Fibroblast of skin of scalp (primary cell): Measurements from ENCODE around the gene STPG3.
A peak's percentile ranks its signal among the peaks of the same experiment; 100 is the strongest.

Experiments
- DNase-seq: peaks from one replicate; pipeline ENCODE4 v3.0.0-alpha.2; 2013

The STPG3 gene

GRCh38 chr9:137222190-137223077 lies 28.7 kb upstream of the STPG3 start, which contains the start of gene RNF208:
RNF208 (minus strand) TSS chr9:137222240; CDS start chr9:137221212, 1,028 bp downstream.
- DNase-seq, result no peak

GRCh38 chr9:137223078-137223970 lies 27.8 kb upstream of the STPG3 start:
- DNase-seq, result peak; percentile 99

- no peak for DNase-seq
These were observed 26.0 kb upstream of the STPG3 start, which contains the start of gene CYSRT1 for GRCh38 chr9:137224830-137225694. CYSRT1 (plus strand) TSS chr9:137225174; CDS start chr9:137225622, 448 bp downstream.

DNA sequence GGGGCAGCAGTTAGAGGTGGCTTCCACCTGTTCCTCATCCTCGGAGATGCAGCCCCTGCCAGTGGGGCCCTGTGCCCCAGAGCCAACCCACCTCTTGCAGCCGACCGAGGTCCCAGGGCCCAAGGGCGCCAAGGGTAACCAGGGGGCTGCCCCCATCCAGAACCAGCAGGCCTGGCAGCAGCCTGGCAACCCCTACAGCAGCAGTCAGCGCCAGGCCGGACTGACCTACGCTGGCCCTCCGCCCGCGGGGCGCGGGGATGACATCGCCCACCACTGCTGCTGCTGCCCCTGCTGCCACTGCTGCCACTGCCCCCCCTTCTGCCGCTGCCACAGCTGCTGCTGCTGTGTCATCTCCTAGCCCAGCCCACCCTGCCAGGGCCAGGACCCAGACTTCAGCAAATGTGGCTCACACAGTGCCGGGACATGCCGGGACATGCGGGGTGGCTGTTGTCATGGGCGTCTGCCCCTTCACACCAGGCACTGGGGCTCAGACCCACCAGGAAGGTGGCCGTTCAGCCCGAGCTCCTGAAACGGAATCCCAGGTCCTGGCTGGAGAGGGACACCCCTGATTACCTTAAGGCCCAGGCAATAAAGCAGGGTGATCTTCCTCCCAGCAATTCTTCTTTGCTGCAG lies 25.3 kb upstream of the STPG3 start:
- no peak for DNase-seq

GRCh38 chr9:137226338-137227053 lies 24.6 kb upstream of the STPG3 start:
- DNase-seq, result no peak

DNA sequence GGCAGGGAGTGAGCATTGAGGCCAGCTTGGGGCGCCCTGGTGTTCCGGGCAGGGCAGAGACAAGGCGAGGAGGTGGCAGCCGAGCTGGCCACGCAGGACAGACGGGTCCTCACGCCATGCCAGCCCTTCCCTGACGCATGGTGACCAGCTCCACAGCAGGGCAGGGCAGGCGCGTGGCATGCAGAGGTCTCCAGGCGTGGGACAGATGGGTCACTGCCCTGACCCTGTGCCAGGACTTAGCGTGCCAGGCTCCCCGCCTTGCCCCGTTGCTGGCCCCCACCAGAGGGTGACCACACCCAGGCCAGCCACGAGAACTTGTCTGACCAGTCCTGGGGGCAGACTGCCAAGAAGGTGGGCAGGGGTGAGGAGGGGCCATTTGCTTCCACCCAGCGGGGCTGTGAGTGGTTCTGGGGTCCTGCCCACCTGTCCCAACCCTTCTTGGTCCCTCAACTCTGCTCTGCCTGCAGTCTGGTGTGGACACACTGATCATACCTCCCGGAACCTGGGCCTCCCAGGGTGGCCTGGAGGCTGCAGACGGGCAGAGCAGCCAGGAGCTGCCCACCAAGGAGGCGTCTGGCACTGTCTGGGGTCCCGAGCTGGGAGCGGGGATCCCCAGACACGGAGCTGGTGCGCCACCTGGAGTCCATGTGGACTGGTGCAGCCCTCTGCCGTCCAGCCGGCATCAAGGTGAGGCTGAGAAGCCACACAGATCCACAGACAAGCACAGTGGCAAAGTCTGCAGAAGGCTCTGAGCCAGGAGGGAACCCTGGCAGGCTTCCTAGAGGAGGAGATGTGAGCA lies 23.8 kb upstream of the STPG3 start, which contains the start of gene RNF224:
TSS of gene RNF224 (plus strand) at position 449 of the 799 bp plus-strand sequence. CDS start 834 bp downstream, outside the sequence.
- DNase-seq, result peak; percentile 61

DNA sequence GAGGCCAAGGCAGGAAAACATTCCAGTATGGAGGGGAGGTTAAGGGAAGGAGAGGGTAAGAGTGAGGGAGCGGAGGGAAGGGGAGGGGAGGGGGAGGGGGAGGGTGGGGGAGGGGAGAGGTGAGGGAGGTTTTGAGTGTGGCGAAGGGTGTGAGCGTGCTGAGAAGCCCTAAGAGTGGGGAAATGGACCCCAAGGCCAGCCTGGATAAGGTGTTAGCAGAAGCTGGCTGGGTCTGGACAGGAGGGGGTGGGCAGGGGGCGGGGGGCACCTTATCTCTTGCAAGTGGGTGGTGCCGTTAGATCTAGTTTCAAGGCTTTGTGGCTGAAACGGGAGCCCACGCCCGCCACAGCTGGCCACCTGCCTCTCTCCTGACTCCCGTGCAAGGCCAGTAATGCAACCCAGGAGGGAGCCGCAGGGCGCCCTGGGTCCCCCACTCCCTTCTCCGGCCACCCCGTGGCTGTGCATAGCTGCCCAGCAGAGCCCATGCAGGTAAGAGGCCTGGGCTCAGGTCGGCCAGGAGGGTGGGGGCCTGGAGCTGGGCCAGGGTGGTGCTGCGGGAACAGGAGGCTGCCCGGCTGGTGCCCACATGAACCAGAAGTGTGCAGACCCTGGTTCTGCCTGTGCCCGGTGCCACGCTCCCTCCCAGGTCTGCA lies 23.1 kb upstream of the STPG3 start:
- DNase-seq, result no peak

DNA sequence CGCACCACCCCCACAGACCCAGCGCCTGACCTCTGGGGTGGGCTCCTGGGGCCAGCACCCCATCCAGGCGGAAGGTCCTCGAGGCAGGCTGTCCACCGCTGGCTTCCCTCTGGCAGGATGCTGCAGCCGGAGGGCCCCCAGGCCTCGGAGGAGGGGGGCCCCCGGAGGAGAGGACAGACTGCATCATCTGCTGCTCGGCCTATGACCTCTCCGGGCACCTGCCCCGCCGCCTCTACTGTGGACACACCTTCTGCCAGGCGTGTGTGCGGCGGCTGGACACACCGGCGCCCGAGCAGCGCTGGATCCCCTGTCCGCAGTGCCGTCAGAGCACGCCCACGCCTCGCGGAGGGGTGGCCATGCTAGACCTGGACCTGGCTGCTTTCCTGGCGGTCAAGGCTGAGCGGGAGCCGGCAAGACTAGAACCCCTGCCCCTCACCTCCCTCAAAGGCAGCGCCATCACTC lies 22.5 kb upstream of the STPG3 start:
- DNase-seq, result no peak

DNA sequence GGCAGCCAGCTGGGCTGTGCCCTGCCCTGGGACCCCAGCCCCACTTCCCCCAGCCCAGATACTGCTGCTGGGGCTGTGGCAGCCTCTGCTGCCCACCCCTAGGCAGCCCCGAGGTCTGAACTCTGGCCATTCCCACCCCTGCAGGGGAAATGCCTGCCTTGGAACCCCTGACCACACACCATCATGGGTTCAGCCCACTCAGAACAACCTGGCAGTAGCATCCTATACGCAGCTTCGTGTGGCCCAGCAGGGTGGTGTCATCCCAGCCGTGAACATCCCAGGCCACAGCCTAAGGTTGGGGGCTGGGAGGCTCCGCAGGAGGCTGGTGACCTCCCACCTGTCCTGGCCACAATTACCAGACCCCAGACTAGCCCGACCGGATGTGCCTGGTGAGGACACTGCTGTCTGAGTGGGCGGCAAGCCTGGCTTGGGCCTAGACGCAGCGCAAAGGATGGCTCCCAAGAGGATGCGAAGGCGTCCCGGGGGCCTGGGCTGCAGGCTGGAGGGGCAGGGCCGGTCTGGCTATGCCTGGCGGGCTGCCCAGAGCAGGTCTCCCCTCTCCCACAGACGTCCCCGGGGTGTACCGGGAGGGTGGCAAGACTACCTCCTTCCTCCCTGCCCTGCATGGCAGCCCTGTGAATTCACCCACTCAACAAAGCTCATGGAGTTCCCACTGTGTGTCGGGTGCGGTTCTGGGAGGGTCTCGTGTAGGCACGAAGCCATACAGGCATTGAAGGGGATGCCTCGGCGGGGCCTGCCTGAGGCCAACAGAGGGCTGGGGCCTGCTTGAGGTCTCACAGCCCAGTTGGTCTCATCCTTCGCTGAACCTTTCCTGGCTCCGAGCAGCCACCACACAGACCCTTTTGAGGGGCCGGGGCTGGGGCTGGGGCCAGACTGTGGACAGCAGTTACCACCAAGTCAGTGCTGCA lies 21.9 kb upstream of the STPG3 start:
- no peak for DNase-seq

DNA sequence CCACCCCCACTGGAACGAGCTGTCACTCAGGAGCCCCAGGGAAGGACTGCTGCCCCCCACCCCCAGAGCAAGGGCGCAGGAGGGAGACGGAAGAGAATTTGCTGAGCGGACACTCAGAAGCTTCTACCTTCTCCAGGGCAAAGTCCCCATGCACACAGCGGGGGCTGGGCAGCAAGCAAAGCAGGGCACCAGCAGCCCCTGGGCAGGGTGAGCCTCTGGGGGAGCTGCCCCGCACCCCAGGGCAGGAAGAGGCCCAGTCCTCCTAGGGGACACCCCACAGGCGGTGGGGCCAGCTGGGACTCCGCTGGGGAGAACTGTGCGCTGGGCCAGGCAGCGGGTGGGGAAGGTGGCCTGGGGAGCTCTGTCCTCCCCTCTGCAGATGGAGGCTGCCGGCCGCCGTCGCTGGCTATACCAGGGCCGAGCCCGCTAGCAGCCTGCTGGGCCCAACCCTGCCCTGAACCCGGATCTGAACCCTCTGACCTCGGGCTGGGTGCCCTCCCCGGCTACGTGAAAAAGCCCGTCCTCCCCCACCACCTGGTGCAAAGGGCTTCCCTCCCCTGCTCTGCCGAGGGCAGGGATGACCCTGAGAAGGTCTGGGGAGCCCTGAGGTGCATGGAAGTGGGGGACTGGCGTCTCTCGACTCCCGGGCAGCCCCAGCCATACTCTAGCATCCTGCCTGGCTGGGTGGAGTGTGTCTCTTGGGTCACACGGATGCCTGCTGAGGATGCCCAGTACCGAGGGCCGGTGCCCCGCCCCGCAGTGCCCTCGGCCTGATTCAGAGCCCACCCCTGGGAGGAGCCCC lies 21.0 kb upstream of the STPG3 start:
- DNase-seq, result no peak

GRCh38 chr9:137230705-137231371 lies 20.2 kb upstream of the STPG3 start, which contains the start of gene SLC34A3:
SLC34A3 (plus strand) TSS chr9:137230901; CDS start chr9:137231703, 802 bp downstream.
- DNase-seq, result no peak

- no peak for DNase-seq
These were observed 19.6 kb upstream of the STPG3 start for GRCh38 chr9:137231372-137232039.

DNA sequence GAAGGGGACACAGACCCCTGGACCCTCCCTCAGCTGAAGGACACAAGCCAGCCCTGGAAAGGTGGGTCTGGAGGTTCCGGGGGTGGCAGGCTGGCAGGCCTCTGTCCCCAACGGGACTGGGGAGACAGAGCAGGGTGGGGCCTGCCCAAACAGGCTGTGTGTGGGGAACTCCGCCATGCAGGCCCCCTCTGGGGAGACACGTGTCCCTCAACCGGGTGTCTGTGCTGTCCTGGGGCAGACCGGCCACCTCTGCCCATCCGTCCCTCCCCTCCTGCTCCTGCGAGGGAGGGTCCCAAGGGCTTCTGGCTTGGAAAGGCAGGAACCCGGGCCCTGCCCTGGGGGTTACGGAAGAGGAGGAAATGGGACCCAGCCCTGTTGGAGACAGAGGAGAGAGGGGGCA lies 19.0 kb upstream of the STPG3 start:
- no peak for DNase-seq

DNA sequence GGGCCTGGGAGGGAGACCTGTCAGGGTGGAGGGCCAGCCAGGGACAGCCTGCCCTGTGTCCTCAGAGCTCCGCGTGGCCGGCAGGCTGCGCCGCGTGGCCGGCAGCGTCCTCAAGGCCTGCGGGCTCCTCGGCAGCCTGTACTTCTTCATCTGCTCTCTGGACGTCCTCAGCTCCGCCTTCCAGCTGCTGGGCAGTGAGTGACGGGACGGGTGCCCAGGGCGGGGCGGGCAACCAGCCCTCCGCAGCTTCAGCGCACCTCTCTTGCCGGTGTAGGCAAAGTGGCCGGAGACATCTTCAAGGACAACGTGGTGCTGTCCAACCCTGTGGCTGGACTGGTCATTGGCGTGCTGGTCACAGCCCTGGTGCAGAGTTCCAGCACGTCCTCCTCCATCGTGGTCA lies 18.6 kb upstream of the STPG3 start:
- DNase-seq, result no peak

- no peak for DNase-seq
These were observed 17.7 kb upstream of the STPG3 start for GRCh38 chr9:137233143-137233980.
